Measurements from ENCODE around the gene SOWAHA. TPM values are rescaled to one million over a fixed set of nuclear protein-coding genes. Genes with fewer than 3 reads are reported as not detected.

The SOWAHA gene
- total RNA-seq, 1 donor from 2014 or later, result not detected

DNA sequence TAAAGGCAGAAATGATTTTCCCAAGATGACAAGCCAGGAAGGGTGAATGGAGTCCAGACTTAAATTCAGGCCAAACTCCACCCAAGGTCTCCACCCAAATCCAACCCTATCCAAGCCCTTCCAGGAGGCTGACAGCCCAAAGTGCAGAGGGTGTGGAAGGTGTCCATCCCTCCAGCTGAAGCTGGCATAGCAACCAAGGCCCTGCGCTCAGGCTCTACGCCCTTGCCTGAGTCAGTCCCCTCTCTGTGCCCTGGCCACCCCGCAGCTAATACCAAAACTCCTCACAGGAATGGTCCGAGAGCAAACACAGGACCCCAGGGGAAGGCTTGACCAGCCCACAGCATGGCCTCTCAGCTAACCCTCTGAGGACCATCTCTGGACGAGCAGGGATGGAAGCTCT, 38.2 kb upstream of the SOWAHA start:
- no peaks in the 10 kb centered on the region for H3K9me3 Mint-ChIP-seq

GRCh38 chr5:132775476-132775961, 37.6 kb upstream of the SOWAHA start:
- no peak overlapping the region for H3K27ac Mint-ChIP-seq
- H3K4me3 Mint-ChIP-seq, result peak overlapping the region; percentile 32
- TF ChIP-seq, protein P1, sequence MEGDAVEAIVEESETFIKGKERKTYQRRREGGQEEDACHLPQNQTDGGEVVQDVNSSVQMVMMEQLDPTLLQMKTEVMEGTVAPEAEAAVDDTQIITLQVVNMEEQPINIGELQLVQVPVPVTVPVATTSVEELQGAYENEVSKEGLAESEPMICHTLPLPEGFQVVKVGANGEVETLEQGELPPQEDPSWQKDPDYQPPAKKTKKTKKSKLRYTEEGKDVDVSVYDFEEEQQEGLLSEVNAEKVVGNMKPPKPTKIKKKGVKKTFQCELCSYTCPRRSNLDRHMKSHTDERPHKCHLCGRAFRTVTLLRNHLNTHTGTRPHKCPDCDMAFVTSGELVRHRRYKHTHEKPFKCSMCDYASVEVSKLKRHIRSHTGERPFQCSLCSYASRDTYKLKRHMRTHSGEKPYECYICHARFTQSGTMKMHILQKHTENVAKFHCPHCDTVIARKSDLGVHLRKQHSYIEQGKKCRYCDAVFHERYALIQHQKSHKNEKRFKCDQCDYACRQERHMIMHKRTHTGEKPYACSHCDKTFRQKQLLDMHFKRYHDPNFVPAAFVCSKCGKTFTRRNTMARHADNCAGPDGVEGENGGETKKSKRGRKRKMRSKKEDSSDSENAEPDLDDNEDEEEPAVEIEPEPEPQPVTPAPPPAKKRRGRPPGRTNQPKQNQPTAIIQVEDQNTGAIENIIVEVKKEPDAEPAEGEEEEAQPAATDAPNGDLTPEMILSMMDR (IDR thresholded peaks at IDR 0.05), result no peak
- ChIA-PET POLR2A (no interaction called here), CTCF (no interaction called here)
- peaks cover 15% of the 10 kb centered on the region for H3K4me1 Mint-ChIP-seq
- no peak for ATAC-seq (ENCODE audit: low read depth)
- no peaks in the 10 kb centered on the region for H3K9me3 Mint-ChIP-seq
- H3K36me3 Mint-ChIP-seq (ENCODE audit: low read depth), result no peaks in the 10 kb centered on the region
- DNase-seq, result no peak
- H3K27me3 Mint-ChIP-seq, result peaks cover 26% of the 10 kb centered on the region
- intact Hi-C loops (cut with micrococcal nuclease), result loop anchor here (5.0 kb wide), 1 partner anchor 37 kb away; the partner anchor contains the start of gene SOWAHA

More for the DNA sequence above, 38.2 kb upstream of the SOWAHA start:
- TF ChIP-seq, protein P1 (IDR thresholded peaks at IDR 0.05), result no peak
- no peak for DNase-seq
- no peak overlapping the region for H3K27ac Mint-ChIP-seq
- H3K27me3 Mint-ChIP-seq, result peaks cover 25% of the 10 kb centered on the region
- no peak for ATAC-seq (ENCODE audit: low read depth)
- POLR2A ChIA-PET, result no interaction called here
- CTCF ChIA-PET, result no interaction called here
- H3K36me3 Mint-ChIP-seq (ENCODE audit: low read depth), result no peaks in the 10 kb centered on the region
- intact Hi-C loops (cut with micrococcal nuclease), result loop anchor here (5.0 kb wide), 1 partner anchor 37 kb away; the partner anchor contains the start of gene SOWAHA
- H3K4me1 Mint-ChIP-seq, result peaks cover 15% of the 10 kb centered on the region
- no peak overlapping the region for H3K4me3 Mint-ChIP-seq

- intact Hi-C loops (cut with micrococcal nuclease), result loop anchor here (2.0 to 5.0 kb wide), 2 partner anchors 36 to 40 kb away; partner anchors contain the start of genes KIF3A and SOWAHA
- no peaks in the 10 kb centered on the region for H3K9me3 Mint-ChIP-seq
- TF ChIP-seq, protein P1 (IDR thresholded peaks at IDR 0.05), result no peak
- DNase-seq, result peak; percentile 31
- H3K4me1 Mint-ChIP-seq, result peaks cover 15% of the 10 kb centered on the region
- ATAC-seq (ENCODE audit: low read depth), result peak; percentile 22
- peak overlapping the region; percentile 59 for H3K4me3 Mint-ChIP-seq
- H3K27ac Mint-ChIP-seq, result no peak overlapping the region
- peaks cover 33% of the 10 kb centered on the region for H3K27me3 Mint-ChIP-seq
- H3K36me3 Mint-ChIP-seq (ENCODE audit: low read depth), result no peaks in the 10 kb centered on the region
- POLR2A ChIA-PET, result interaction anchor here (0.6 kb wide), 1 partner anchor 1187 kb away, joined by 3 read pairs; no protein-coding TSS in a partner anchor
- CTCF ChIA-PET, result no interaction called here
These were observed 36.8 kb upstream of the SOWAHA start for GRCh38 chr5:132776131-132776937.

GRCh38 chr5:132776938-132777208, 36.2 kb upstream of the SOWAHA start:
- Mint-ChIP-seq H3K27me3 (peaks cover 38% of the 10 kb centered on the region), H3K4me3 (no peak overlapping the region), H3K4me1 (peaks cover 15% of the 10 kb centered on the region), H3K36me3 (ENCODE audit: low read depth) (no peaks in the 10 kb centered on the region), H3K27ac (no peak overlapping the region), H3K9me3 (no peaks in the 10 kb centered on the region)
- TF ChIP-seq, protein P1 (IDR thresholded peaks at IDR 0.05), result no peak
- ChIA-PET CTCF (no interaction called here), POLR2A (interaction anchor here (0.6 to 1.0 kb wide), 2 partner anchors 39 to 1186 kb away, joined by 3 to 4 read pairs; partner anchors contain the start of gene KIF3A)
- intact Hi-C loops (cut with micrococcal nuclease), result loop anchor here (2.0 to 5.0 kb wide), 2 partner anchors 35 to 40 kb away; partner anchors contain the start of genes KIF3A and SOWAHA
- DNase-seq (no peak), ATAC-seq (ENCODE audit: low read depth) (no peak)
